Stimulated activated CD4-positive, alpha-beta T cell treated with anti-CD3 and anti-CD28 coated beads, Interleukin-2, amount 100 ng/mL, for 4 hours (primary cell): Measurements from ENCODE around the gene UBE2J1.
A peak's percentile ranks its signal among the peaks of the same experiment; 100 is the strongest.
"Not testable (repeated sequence)": the region's sequence is repeated elsewhere in the genome, so short reads cannot be mapped to it uniquely, and the experiment has no call there.

Experiments used
- DNase-seq: peaks from one replicate; pipeline ENCODE4 v3.0.0-alpha.2; 2020; ENCODE audit warnings: low read depth

Gene UBE2J1

DNA sequence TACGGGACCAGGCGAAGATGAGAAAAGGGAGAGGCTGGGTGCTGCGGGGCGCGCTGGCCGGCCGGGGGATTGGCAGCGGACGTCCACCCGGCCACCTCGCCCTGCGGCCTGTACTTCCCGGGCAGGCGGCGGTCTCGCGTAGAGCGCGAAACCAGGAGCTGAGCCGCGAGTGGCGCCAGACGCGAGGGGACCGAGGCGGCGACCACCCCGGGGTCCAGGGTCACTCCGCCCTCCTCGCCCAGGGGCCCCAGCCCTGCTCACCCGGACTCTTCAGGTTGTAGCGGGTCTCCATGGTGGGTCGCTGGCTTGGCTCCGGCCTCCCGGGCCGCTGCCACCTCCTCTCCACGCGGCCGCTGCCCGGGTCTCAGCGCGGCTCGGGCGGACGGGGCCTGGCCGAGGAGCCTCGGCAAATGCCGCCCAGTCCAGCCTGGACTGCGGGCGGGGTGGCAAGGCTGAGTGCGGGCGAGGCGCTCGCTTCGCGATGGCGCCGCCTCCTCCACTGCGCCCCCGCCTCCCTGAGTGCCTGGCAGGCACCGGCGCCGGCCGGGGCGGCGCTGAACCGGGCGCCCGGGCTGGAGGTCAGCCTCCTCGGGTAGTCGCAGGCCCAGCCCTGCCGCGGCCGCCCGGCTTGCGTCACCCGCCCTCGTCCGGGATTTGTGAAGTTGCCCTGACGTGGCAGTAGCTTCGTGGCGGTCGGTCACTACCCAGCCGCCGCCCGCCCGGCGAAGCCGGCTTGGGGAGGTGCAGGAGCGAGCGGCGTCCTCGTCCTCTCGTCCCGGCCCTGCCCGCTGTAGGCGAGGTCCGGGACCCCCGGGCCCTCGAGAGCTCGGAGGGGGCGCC lies at the start of gene UBE2J1:
UBE2J1 (minus strand) TSS at position 445 of the 840 bp plus-strand sequence; CDS start at position 292, 153 bp downstream.
- peak; percentile 39 for DNase-seq

GRCh38 chr6:89400912-89401399 lies 48.4 kb upstream of the UBE2J1 start:
- no peak for DNase-seq

DNA sequence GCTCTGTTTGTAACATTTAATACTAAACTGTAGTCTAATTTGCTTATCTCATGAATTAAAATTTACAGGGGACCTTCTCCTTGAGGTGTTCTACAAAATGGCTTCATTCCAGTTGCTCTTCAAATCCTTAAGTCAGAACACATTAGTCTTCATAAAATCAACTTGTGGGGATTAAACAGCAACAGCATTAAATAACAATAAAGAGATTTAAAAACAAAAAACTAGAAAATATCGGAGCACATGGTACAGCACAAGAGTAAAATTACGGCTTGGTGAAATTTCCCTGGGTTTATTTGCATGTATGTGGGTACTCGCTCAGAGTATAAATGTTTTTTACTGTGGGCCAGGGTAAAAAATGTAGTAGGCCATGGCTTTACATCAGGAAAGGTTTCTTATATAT lies 47.5 kb upstream of the UBE2J1 start:
- no peak for DNase-seq

DNA sequence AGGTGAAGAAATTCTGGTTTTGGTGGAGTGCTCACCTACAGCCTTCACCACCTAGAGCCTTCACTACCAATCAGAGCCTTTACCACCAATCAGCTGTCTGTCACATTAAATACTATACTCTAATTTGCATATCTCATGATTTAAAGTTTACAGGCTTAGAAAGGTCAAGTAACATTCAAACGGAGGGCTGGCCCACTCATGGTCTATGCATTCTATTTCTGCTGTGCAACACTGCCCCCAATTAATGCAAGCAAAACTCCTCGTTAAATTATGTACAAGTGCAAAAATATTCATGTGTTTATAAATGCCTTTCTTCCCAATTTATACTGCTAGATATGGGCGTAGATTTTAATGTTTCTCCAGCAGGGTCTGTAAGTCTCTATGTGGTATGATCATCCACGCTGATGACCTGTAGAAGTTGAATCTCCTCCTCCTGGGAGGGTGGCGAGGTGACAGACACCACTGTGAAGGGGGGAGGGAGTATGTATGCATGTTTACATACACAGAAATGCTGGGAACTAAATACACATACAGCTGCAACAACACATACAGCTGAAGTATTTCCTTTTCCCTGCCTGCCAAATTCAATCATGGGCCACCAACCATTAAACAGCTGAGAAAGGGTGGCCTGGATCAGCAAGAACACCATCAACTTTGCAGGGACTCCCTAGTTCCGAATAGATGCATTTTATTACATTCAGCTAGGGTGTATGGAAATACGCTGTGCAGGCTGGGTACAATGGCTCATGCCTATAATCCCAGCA lies 46.4 kb upstream of the UBE2J1 start:
- no peak for DNase-seq

DNA sequence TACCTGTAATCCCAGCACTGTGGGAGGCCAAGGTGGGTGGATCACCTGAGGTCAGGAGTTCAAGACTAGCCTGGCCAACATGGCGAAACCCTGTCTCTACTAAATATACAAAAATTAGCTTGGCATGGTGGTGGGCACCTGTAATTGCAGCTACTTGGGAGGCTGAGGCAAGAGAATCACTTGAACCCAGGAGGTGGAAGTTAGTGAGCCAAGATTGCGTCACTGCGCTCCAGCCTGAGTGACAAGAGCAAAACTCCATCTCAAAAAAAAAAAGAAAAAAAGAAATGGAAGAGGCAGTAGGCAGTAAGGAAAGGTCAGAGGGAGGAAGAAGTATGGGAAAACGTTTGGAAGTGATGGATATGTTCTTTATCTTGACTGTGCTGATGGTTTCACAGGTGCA lies 45.4 kb upstream of the UBE2J1 start:
- not testable (repeated sequence) for DNase-seq

DNA sequence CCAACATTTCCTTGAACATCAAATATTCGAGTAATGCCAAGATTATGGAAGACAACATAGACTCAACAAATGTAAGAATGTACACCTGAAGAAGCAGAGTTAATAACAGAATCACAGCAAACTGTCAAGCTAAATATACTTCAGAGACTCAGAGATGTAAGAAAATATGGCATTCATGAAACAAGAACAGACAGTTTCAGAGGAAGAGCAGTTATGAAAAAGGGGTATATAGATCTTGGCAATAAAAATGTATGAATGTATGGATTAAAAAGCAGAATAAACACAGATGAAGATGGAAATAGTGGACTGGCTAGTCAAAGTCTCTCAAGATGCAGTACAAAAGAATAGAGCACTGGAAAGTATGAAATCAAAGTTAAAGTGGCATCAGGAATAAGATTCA lies 41.1 kb upstream of the UBE2J1 start:
- no peak for DNase-seq

GRCh38 chr6:89392823-89393222 lies 40.3 kb upstream of the UBE2J1 start:
- no peak for DNase-seq

DNA sequence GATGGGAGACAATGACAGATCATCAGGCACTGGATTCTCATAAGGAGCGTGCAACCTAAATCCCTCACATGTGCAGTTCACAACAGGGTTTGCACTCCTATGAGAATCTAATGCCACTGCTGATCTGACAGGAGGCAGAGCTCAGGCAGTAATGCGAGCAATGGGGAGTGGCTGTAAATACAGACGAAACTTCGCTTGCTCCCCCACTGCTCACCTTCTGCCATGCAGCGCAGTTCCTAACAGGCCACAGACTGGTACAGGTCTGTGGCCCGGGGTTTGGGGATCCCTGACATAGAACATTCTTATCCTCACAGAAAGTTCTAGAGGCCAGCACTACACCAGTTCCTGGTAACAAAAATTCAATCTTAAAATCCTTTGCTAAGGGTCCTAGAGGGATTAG lies 36.3 kb upstream of the UBE2J1 start:
- no peak for DNase-seq

GRCh38 chr6:89387516-89388201 lies 35.1 kb upstream of the UBE2J1 start:
- DNase-seq: no peak

DNA sequence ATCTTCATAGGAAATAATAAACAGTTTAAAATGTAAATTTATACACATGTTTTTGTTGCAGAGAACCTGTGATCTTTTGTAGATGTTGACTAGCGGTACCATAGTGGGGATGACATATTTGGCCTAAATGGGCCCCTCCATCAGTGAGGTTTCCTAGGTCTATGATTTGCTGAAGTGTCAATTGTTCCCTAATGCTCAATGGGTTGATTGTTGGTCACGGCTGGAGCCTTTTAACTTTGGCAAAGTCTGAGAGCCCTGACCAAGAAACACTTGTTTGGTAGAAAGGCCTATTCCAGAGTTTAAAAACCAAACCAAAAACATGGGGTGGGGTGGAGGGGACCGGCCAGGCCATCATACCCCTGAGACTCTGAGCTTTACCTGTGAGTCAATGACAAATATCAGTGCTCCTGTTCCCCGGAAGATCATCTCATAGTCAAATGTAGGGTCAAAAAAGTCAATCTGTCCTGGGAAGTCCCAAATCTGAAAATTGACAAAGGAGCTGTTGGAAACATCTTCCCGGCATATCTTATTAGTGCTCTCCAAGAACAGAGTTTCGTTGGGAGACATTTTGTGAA lies 34.5 kb upstream of the UBE2J1 start:
- no peak for DNase-seq

DNA sequence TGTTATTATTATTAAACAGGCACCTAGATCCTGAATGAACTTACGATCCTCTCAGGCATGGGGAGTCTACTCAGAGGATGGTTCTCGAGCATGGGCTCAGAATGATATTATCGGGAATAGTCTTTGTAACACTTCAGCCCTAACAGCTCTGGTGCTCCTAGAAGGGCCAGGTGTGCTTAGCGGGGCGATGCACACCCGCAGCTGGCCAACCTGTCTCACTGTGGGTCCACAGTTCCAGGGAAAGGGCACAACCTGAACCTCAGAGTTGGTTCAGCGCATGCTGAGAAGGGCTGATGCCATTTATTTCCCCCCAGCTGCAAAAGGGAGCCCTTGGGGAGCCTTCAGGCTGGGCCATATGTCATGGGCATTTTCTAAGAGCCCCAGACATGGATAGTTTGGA lies 33.3 kb upstream of the UBE2J1 start:
- DNase-seq: no peak

DNA sequence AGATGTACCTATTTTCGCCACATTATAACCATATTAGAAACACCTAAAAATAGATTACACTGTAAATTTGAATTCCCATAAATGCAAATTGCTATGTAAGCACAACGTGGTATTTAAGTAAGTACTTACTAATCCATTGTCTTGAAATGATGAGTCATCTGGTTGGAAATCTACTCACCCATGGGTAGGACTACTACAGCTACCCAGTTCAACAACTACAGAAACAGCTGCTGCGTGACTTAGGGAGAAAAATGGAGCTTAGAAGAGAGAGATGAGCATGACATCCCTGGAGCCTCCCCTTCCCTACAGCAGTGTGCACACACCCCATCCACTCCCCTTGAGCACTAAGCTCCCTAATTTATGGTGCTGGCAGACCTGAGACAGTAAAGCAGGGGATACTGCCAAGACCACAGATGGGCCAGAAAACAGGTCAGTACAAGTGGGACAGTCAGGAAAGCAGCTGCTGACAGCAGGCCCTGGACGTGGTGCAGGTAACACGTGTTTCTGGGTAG lies 32.7 kb upstream of the UBE2J1 start:
- no peak for DNase-seq

DNA sequence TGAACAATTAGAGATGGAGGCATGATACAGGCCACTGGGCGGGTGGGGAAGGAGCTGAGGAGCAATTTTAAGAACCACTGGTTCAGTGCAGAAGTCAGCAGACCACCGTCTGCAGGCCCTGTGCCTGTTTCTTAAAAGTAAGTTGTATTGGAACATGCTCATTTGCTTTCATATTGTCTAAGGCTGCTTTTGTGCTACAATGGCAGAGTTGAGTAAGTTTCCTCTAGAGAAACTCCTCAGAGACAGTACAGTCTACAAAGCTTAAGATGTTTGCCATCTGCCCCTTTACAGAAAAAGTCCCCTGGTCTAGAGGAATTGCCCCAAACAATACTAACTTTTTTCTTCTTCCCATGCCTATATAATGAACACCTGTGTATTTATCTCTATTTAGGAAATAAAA lies 28.5 kb upstream of the UBE2J1 start:
- DNase-seq: no peak

DNA sequence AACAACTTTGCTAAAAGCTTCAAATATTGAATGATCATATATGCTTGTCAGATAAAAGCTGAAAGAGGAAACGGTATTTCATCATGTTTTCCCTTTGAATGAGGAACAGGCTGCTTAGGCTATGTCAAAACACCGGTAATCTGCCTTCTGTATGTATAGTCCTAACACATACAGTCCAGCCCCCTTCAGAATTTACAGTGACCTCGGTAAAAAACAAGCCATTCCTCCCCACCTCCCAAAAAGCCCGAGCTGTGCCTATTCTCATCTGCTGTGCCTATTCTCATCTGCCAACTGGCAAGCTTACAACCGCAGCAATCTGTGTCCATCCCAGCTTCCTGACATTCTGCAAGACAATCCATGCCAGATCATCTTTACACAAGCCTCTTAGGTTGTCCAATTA lies 26.8 kb upstream of the UBE2J1 start:
- DNase-seq: no peak

DNA sequence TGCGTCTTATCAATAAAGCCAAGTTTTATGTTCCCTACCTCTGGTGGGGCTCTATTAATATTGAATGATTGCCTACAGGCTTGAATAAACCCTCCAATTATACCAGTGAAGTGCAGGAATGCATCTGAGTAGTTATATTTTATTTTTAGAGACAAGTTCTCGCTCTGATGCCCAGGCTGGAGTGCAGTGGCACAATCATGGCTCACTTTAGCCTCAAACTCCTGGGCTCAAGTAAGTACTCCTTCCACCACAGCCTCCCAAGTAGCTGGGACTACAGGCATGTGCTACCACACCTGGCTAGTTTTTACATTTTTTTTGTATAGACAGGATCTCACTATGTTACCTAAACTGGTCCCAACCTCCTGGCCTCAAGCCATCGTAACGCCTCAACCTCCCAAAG lies 26.1 kb upstream of the UBE2J1 start:
- no peak for DNase-seq

- DNase-seq: no peak
These were observed 23.1 kb upstream of the UBE2J1 start for GRCh38 chr6:89375427-89376267.

GRCh38 chr6:89372506-89372901 lies 20.0 kb upstream of the UBE2J1 start:
- DNase-seq: no peak

DNA sequence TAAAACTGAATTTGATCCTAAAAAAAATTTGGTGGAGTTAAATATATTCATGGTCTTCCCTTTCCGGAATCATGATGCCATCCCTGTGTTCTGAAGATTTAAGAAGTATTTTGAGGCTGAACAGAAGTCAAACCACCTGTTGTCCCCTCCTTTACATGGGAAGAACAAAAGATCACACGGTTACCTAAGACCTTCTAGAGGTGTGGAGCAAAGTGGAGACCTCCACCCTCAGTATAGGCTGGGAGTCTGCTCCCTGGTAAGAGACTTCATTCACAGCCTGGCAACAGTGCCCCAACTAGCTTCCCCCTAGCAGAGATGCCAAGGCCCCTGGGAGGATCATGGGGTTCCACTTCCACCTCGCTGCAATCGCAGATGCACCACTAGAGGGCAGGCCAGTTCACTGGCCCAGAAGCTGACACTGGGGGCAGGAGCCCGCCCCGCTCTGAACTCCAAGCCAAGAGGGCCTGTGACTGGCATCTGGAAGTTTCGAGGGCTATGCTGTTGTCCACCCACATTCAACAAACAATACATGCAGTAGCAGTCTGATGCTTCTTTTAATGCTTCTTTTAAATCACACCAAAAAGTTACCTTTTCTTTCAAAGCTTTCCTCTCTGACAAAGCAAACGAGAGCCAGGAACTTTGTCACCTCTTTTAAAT lies 19.5 kb upstream of the UBE2J1 start:
- DNase-seq: peak; percentile 64

DNA sequence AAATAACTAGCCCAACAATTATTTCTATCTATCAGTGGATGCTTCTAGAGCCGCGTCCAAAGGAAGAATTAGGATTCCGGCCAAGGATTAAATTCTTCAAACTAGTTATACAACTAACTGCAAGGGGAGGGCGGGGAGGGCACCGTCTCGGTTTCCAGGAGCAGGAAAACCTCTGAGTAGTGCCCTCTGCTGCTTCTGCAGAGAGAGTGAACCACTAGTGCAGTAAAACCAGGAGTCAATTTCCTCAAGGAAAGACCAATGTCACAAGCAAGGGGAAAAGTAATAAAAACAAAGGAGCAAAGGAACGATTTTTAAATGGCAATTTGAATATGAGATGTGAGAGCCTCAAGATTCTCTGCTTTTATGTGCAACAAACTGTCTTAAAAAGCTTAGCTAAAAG lies 16.5 kb upstream of the UBE2J1 start:
- DNase-seq: no peak

DNA sequence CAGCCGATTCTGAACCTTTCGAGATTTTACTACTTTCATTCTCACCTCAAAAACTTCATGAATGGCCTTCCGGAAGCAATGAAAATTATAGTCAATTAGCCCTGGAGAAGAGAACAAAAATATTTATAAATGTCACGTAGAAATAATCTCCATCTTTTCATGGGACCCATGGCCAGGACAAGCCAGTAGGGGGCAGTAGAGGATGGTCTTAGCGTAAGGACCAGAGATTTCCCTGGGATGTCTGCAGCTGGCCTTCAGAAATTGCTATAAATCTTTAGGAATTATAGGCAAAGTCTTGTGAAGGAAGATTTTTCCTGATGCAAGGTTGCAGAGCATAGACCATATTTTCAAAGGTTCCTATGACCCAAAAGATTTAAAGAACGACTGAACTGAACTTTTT lies 15.6 kb upstream of the UBE2J1 start:
- peak; percentile 42 for DNase-seq

DNA sequence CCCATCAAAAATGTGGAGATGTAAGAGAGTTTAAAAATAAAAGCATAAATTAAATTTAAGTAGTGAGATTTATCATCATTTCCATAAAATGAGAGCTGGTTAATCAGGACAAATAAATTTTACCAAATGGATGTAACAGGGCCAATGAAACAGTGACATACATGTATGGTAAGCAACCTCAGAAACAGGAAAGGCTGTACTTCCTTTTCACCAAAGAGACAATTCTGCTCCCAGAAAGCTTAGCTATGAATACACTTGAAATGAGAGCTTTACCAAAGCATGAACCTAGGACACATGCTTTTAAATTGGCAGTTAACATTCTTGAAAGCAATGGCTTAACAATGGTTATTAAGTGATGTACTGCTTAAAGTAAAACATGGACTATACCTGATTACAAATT lies 12.1 kb upstream of the UBE2J1 start:
- no peak for DNase-seq
